Suprapubic skin (tissue), 4 donors: ENCODE results near the gene DOCK11. TPM values are rescaled to one million over a fixed set of nuclear protein-coding genes. Genes with fewer than 3 reads are reported as not detected.

Experiments
- DNase-seq, 2 donors: peaks; one replicate each; pipeline ENCODE4 v3.0.0-alpha.2; 2019; ENCODE audit warnings: low spot score in 2 of 2
- H3K27ac ChIP-seq: fragments of 200-600 bp; sonication (generic); one replicate; pipeline ENCODE4 v1.5.1; 2019
- H3K27me3 ChIP-seq: fragments of 200-600 bp; sonication (generic); one replicate; pipeline ENCODE4 v1.5.1; 2019
- H3K36me3 ChIP-seq: fragments of 200-600 bp; sonication (generic); one replicate; pipeline ENCODE4 v1.5.1; 2019
- H3K4me1 ChIP-seq: fragments of 200-600 bp; sonication (generic); one replicate; pipeline ENCODE4 v1.5.1; 2019
- H3K4me3 ChIP-seq: fragments of 200-600 bp; sonication (generic); one replicate; pipeline ENCODE4 v1.5.1; 2019; ENCODE audit warnings: mild to moderate bottlenecking
- H3K9me3 ChIP-seq: fragments of 200-600 bp; sonication (generic); one replicate; pipeline ENCODE4 v1.5.1; 2019
- CTCF ChIP-seq, 2 donors: fragments of 200-600 bp in 1 of 2; fragments of 450-650 bp in 1 of 2; sonication (generic) in 1 of 2; IDR thresholded peaks; one replicate each; pipeline ENCODE4 v1.5.1; 2016 to 2019; ENCODE audit warnings: antibody characterized with exemption in 2 of 2, mild to moderate bottlenecking in 1 of 2, moderate library complexity in 1 of 2
- EP300 ChIP-seq: sonication (generic); formaldehyde crosslinking; IDR thresholded peaks from one replicate; pipeline ENCODE4 v1.6.1; 2017; ENCODE audit warnings: antibody characterized with exemption
- POLR2A ChIP-seq, 2 donors: fragments of 450-650 bp; IDR thresholded peaks; one replicate each; pipeline ENCODE4 v1.6.1; 2017; ENCODE audit warnings: antibody characterized with exemption in 2 of 2, mild to moderate bottlenecking in 2 of 2, moderate library complexity in 2 of 2
- POLR2AphosphoS5 ChIP-seq, 3 donors: sonication (generic); formaldehyde crosslinking; IDR thresholded peaks; one replicate each; pipeline ENCODE4 v1.6.1; 2017; ENCODE audit warnings: antibody characterized with exemption in 3 of 3
- WGBS: methylation state at CpG from one replicate; pipeline ENCODE4 v1.1.5; 2018; 5-methylcytosine and 5-hydroxymethylcytosine counted together
- total RNA-seq, 4 donors: library from RNA; depleted of rRNA; stranded (reverse); fragments of >200 nt; gene quantifications; one replicate each; pipeline ENCODE4 v1.1.0, GENCODE V29; 2016

Gene DOCK11
- total RNA-seq, 4 donors from 2014 or later: 3.9 to 9.4 (median 5.7) TPM

DNA sequence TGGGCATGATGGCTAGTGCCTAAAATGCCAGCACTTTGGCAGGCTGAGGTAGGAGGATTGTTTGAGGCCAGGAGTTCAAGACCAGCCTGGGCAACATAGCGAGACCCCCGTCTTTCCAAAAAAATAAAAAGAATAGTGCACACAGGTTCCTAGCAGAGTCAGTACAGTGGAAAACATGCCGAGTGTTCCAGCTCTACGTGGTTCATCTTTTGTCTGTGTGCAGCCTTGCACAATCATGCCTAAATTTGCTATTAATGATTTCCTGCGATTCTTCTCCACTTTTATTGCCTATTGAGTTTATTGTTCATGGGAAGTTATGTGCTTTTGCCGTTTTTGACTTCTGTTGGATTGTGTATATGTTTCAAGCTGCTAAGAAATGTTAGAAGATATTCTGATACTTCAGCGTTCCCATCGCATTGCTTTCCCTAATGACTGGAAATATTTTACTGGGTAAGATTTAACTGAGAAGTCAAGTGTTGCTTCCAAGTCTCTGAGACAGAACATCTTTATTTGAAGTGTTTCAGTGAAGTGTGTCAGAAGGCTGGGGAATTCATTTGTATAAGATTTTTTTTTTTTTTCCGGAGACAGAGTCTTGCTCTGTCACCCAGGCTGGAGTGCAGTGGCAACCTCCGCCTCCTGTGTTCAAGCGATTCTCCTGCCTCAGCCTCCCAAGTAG is 11.3 kb downstream of the DOCK11 start:
- DNase-seq: no peak
- no peak overlapping the region for H3K27ac ChIP-seq
- 73% methylated on average over 11 of the region's 11 CpGs for WGBS

GRCh38 chrX:118507766-118508165 is 12.2 kb downstream of the DOCK11 start:
- 64% methylated on average over 1 of the region's 1 CpG for WGBS
- no peak for DNase-seq
- TF ChIP-seq CTCF (IDR thresholded peaks at IDR 0.05): no peak
- TF ChIP-seq POLR2AphosphoS5 (IDR thresholded peaks at IDR 0.05): no peak
- TF ChIP-seq POLR2A (IDR thresholded peaks at IDR 0.05): no peak
- no peak for TF ChIP-seq EP300
- Histone ChIP-seq H3K36me3 (no peaks in the 10 kb centered on the region), H3K9me3 (no peaks in the 10 kb centered on the region), H3K4me1 (peaks cover 5% of the 10 kb centered on the region), H3K27ac (no peak overlapping the region), H3K4me3 (no peak overlapping the region), H3K27me3 (no peaks in the 10 kb centered on the region)

More for the DNA sequence above, 11.3 kb downstream of the DOCK11 start:
- no peaks in the 10 kb centered on the region for H3K36me3 ChIP-seq
- H3K4me1 ChIP-seq: peaks cover 5% of the 10 kb centered on the region
- no peak for TF ChIP-seq EP300
- no peak for TF ChIP-seq CTCF (IDR thresholded peaks at IDR 0.05)
- no peak for TF ChIP-seq POLR2AphosphoS5 (IDR thresholded peaks at IDR 0.05)
- TF ChIP-seq POLR2A (IDR thresholded peaks at IDR 0.05): no peak
- H3K9me3 ChIP-seq: no peaks in the 10 kb centered on the region
- H3K4me3 ChIP-seq: no peak overlapping the region
- no peaks in the 10 kb centered on the region for H3K27me3 ChIP-seq

DNA sequence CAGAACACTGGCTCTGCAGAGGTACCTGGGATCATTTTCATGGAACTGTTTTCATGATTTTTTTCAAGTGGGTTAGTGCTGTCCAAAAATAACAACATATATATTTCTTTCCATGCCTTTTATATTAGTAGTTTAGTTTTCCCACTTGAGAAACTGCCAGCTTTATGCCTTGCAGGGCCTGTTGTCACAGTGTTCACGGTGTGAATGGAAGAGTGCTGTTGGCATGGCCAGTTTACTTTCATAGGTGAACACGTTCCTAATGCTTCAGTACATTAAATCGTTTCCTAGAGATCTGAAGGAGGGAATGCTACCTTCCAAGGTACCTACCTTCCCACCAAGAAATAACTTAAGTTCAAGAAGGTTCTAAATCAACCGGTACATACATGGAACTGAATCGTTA is 12.6 kb downstream of the DOCK11 start:
- TF ChIP-seq EP300 (no peak), POLR2A (IDR thresholded peaks at IDR 0.05) (no peak), CTCF (IDR thresholded peaks at IDR 0.05) (no peak), POLR2AphosphoS5 (IDR thresholded peaks at IDR 0.05) (no peak)
- DNase-seq: no peak
- H3K36me3 ChIP-seq: no peaks in the 10 kb centered on the region
- no peak overlapping the region for H3K27ac ChIP-seq
- H3K27me3 ChIP-seq: no peaks in the 10 kb centered on the region
- no peak overlapping the region for H3K4me3 ChIP-seq
- peaks cover 5% of the 10 kb centered on the region for H3K4me1 ChIP-seq
- WGBS: 68% methylated on average over 5 of the region's 5 CpGs
- no peaks in the 10 kb centered on the region for H3K9me3 ChIP-seq

- 76% methylated on average over 6 of the region's 6 CpGs for WGBS
- no peak overlapping the region for H3K27ac ChIP-seq
These were observed 13.0 kb downstream of the DOCK11 start for GRCh38 chrX:118508635-118509034.

More at GRCh38 chrX:118508635-118509034, 13.0 kb downstream of the DOCK11 start:
- Histone ChIP-seq H3K4me3 (no peak overlapping the region), H3K4me1 (peaks cover 5% of the 10 kb centered on the region), H3K9me3 (no peaks in the 10 kb centered on the region), H3K36me3 (no peaks in the 10 kb centered on the region), H3K27me3 (no peaks in the 10 kb centered on the region)
- TF ChIP-seq POLR2AphosphoS5 (IDR thresholded peaks at IDR 0.05): no peak
- TF ChIP-seq POLR2A (IDR thresholded peaks at IDR 0.05): no peak
- TF ChIP-seq CTCF (IDR thresholded peaks at IDR 0.05): no peak
- TF ChIP-seq EP300: no peak
- DNase-seq: no peak
